HFF-Myc (cell line): ENCODE measurements around the gene RAD18.

Source experiments
- DNase-seq: peaks from one replicate; pipeline ENCODE4 v3.0.0-alpha.2; 2011; ENCODE audit warnings: low read depth; ENCODE audit errors: extremely low read depth
- H3K4me3 ChIP-seq: replicated peaks from 2 replicates; pipeline ENCODE4 v1.5.1; 2011; ENCODE audit warnings: low read depth, mild to moderate bottlenecking, control low read depth, low read length
- TF ChIP-seq, protein P1 (sequence below): IDR thresholded peaks from 2 replicates; pipeline ENCODE4 v1.5.1; 2012; ENCODE audit warnings: mild to moderate bottlenecking, low read depth, low read length, control low read depth; ENCODE audit errors: missing control alignments

The RAD18 gene

DNA sequence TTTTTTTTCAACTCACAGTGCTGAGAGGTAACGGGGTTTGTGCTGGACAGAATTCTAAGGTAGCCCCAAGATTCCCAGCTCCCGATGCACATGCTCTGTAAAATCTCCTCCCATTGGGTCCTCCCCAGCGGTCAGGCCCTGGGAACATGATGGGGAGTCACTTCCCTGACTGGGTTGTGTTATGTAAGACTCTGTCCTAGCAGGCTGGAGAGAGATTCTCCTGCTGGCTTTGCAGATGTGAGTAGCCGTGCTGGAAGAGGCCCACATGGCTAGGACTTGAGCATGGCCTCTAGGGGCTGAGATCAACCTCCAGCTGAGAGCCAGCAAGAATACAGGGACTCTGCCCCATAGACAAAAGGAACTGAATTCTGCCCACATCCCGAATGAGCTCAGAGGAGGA is 110.2 kb downstream of the RAD18 start:
- no peak for DNase-seq
- TF ChIP-seq, protein P1, sequence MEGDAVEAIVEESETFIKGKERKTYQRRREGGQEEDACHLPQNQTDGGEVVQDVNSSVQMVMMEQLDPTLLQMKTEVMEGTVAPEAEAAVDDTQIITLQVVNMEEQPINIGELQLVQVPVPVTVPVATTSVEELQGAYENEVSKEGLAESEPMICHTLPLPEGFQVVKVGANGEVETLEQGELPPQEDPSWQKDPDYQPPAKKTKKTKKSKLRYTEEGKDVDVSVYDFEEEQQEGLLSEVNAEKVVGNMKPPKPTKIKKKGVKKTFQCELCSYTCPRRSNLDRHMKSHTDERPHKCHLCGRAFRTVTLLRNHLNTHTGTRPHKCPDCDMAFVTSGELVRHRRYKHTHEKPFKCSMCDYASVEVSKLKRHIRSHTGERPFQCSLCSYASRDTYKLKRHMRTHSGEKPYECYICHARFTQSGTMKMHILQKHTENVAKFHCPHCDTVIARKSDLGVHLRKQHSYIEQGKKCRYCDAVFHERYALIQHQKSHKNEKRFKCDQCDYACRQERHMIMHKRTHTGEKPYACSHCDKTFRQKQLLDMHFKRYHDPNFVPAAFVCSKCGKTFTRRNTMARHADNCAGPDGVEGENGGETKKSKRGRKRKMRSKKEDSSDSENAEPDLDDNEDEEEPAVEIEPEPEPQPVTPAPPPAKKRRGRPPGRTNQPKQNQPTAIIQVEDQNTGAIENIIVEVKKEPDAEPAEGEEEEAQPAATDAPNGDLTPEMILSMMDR, result no peak
- H3K4me3 ChIP-seq, result no peak overlapping the region

DNA sequence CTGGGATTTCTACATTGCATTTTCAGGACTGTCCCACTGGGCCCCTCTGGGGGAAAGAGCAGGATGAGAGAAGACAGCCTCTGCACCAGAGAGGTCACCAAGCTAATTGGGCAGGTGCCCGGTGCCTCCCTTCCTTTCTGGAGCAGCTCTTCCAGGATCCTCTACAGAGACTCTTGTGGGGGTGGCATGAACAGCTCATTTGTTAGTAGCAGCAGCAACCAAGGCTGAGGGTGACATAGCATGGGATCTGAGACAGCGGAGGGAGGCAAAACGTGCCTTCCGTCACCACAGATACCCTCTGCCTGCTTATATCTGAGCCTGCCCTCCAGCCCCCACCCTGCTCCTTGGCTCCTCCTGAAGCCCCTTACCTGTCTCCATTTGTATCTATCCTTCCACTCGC is 110.8 kb downstream of the RAD18 start:
- TF ChIP-seq, protein P1, result no peak
- no peak for DNase-seq
- H3K4me3 ChIP-seq, result no peak overlapping the region

DNA sequence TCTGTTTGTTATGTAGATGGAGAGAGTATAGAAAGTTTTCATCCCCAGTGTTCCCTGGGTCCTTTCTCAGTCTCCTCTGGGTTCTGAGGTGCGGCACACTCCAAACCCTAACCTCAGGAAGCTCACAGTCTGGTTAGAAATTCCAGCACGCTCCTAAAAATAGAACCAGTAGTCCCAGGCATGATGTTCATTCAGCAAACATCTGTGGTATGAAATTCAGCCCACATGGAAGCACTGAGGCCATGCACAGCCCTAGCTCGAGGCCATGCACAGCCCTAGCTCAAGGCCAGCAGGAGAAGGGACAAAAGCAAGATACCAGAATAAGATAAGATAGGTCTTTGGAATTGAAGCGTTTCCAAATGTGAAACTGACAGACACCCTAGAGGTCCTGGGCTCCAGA is 111.6 kb downstream of the RAD18 start:
- H3K4me3 ChIP-seq, result no peak overlapping the region
- TF ChIP-seq, protein P1, result no peak

DNA sequence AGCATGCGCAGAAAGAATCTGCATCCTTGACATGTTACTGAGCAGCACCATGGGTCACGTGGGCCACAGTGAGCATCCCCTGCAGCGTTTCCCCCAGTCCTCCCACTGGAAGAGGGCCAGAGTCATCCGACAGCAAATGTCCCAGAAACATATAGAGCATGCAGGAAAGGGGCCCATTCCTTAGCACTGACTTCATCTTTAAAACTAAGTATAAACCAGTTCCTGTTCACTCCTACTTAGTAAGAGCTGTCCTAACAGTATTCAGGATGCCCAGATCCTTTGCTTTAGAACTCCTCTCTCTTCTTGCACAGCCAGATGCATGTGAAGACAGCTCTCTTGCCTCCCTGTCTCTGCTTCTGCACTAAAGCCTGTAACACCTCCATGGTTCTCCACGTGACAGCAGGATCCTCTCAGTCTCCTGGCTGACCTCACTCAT is 114.6 kb downstream of the RAD18 start:
- TF ChIP-seq, protein P1, result no peak
- peak; percentile 62 for DNase-seq
- H3K4me3 ChIP-seq, result no peak overlapping the region

More for the DNA sequence above, 111.6 kb downstream of the RAD18 start:
- peak; percentile 84 for DNase-seq

DNA sequence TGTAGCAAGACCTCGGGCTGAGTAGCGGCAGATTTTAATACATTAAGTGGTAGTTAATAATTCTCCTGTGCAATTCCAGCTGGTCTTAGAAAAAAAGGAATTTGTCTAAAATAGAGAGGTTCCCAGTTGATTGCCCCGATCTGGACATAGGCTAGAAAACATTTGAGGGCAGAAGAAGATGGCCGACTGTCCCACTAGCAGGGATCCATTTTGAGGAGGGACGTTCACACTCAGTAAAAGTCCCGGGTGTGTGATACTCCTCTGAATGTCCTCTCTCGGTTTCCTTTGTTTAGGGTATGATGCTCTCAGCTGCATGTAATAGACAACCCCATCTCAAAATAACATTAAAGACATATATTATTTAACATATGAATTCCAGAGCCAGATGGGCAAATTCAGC is 116.0 kb downstream of the RAD18 start:
- DNase-seq, result no peak
- TF ChIP-seq, protein P1, result no peak
- H3K4me3 ChIP-seq, result no peak overlapping the region

DNA sequence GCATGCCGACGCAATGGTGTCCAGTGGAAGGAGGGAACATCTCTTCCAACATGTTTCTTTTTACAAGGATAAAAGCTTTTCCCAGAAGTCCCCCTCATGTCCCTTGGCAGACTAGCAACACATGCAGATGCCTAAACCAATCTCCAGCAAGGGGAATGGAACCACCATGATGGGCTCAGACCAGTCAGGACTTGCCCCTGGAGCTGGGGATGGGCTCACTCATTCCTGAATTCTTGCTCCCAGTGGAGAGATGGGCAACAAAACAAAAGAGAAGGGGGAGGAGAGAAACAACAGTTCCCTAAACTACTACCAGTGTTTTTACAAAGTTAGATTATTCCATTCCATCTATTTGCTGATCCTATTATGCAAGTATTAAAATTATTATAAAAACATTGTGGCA is 117.1 kb downstream of the RAD18 start:
- TF ChIP-seq, protein P1, result no peak
- H3K4me3 ChIP-seq, result no peak overlapping the region
- DNase-seq, result no peak

DNA sequence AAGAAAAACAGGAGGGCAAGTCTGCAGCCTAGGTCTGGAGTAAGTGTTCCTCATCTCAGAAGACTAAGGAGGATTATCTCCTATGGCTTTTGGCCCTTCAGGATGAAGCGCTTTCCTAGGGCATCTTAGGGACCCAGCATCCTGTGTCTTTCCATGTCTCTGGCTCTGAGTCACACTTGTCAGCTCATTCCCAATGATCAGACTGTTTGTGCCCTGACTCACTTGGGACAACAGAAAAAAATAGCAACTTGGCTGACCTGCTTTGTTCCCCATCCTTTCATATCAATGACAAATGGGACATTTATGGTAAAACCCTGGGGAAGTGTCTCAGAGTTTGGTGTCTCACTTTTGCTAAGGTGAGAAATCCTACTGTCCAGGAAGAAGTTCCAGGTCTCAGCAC is 117.6 kb downstream of the RAD18 start:
- TF ChIP-seq, protein P1, result no peak
- DNase-seq, result no peak
- no peak overlapping the region for H3K4me3 ChIP-seq
